IMR-90 (cell line): ENCODE measurements around the gene PEAK3. TPM values are rescaled to one million over a fixed set of nuclear protein-coding genes. Genes with fewer than 3 reads are reported as not detected.

Source experiments
- ATAC-seq: fragments of 200-7000 bp; cut with Tn5 transposase; 2 replicates; pipeline ENCODE4 v1.9.1; 2020; ENCODE audit warnings: low read depth, mild to moderate bottlenecking, moderate library complexity
- BruUV-seq: library from RNA; stranded (reverse); fragments of 400-500 nt; replicated peaks from 2 replicates; lab custom pipeline; 2021; lab: Mats Ljungman, UMichigan
- CTCF ChIA-PET: fragments of 300-600 bp; formaldehyde crosslinking; extraction: SDS; loops from one replicate; lab custom pipeline; 2021; ENCODE audit warnings: antibody characterized with exemption; lab: Yijun Ruan, JAX
- POLR2A ChIA-PET: fragments of 300-600 bp; sonication (Branson Sonifier 250); formaldehyde crosslinking; loops from one replicate; lab custom pipeline; 2022; ENCODE audit warnings: antibody characterized with exemption; ENCODE audit not compliant: unreplicated experiment; lab: Charles Lee
- DNase-seq: peaks from one replicate; pipeline ENCODE4 v3.0.0; 2013
- H2AFZ ChIP-seq: replicated peaks from 2 replicates; pipeline ENCODE3; 2013; ENCODE audit warnings: low read length, mild to moderate bottlenecking; ENCODE audit not compliant: poor library complexity
- H2AK5ac ChIP-seq: 2 replicates; pipeline ENCODE4 v1.6.1; 2013; ENCODE audit warnings: low read depth, low read length, inconsistent platforms
- H2AK9ac ChIP-seq: replicated peaks from 2 replicates; pipeline ENCODE3; 2013; ENCODE audit warnings: mild to moderate bottlenecking, low read depth, low read length, moderate library complexity; ENCODE audit not compliant: poor library complexity
- H2BK120ac ChIP-seq: 2 replicates; pipeline ENCODE4 v1.6.1; 2013; ENCODE audit warnings: low read depth, low read length, inconsistent platforms
- H2BK15ac ChIP-seq: 3 replicates; pipeline ENCODE4 v1.6.1; 2013; ENCODE audit warnings: low read depth, low read length, inconsistent platforms
- H2BK20ac ChIP-seq: 2 replicates; pipeline ENCODE4 v1.6.1; 2013; ENCODE audit warnings: low read depth, mild to moderate bottlenecking, inconsistent platforms, low read length, moderate library complexity
- H2BK5ac ChIP-seq: 2 replicates; pipeline ENCODE4 v1.6.1; 2013; ENCODE audit warnings: mild to moderate bottlenecking, low read depth, low read length, inconsistent platforms; ENCODE audit not compliant: poor library complexity, severe bottlenecking
- H3K14ac ChIP-seq: replicated peaks from 2 replicates; pipeline ENCODE4 v1.6.1; 2013; ENCODE audit warnings: low read depth, low read length, inconsistent platforms
- H3K18ac ChIP-seq: 2 replicates; pipeline ENCODE4 v1.6.1; 2013; ENCODE audit warnings: low read depth, low read length, control low read depth
- H3K23ac ChIP-seq: 2 replicates; pipeline ENCODE4 v1.6.1; 2013; ENCODE audit warnings: low read depth, low read length, inconsistent platforms
- H3K27ac ChIP-seq: 2 replicates; pipeline ENCODE4 v1.5.1; 2013; ENCODE audit warnings: mild to moderate bottlenecking, control low read depth, low read length; ENCODE audit not compliant: insufficient read depth
- H3K27me3 ChIP-seq: 2 replicates; pipeline ENCODE4 v1.6.1; 2013; ENCODE audit warnings: low read length; ENCODE audit not compliant: control insufficient read depth, insufficient read depth
- H3K36me3 ChIP-seq: 2 replicates; pipeline ENCODE4 v1.6.1; 2013; ENCODE audit warnings: low read length, mixed read lengths; ENCODE audit not compliant: control insufficient read depth, insufficient read depth
- H3K4ac ChIP-seq: 2 replicates; pipeline ENCODE4 v1.6.1; 2013; ENCODE audit warnings: low read depth, low read length, inconsistent platforms
- H3K4me1 ChIP-seq: 2 replicates; pipeline ENCODE4 v1.6.1; 2013; ENCODE audit warnings: low read length, mixed read lengths; ENCODE audit not compliant: control insufficient read depth, insufficient read depth
- H3K4me2 ChIP-seq: 2 replicates; pipeline ENCODE4 v1.6.1; 2013; ENCODE audit warnings: low read depth, mild to moderate bottlenecking, control low read depth, low read length, moderate library complexity
- H3K4me3 ChIP-seq: 2 replicates; pipeline ENCODE4 v1.5.1; 2013; ENCODE audit warnings: low read depth, mild to moderate bottlenecking, control low read depth, low read length, moderate library complexity; ENCODE audit not compliant: insufficient read depth
- H3K56ac ChIP-seq: 2 replicates; pipeline ENCODE4 v1.6.1; 2013; ENCODE audit warnings: low read length, inconsistent platforms; ENCODE audit not compliant: insufficient read depth; ENCODE audit errors: extremely low read depth
- H3K79me1 ChIP-seq, 2 experiments: 2 replicates each; pipeline ENCODE4 v1.6.1; 2013; ENCODE audit warnings: low read length in 2 of 2, inconsistent platforms in 1 of 2, low read depth in 1 of 2
- H3K9ac ChIP-seq: 2 replicates; pipeline ENCODE4 v1.6.1; 2013; ENCODE audit warnings: low read depth, low read length, control low read depth
- H3K9me1 ChIP-seq: 2 replicates; pipeline ENCODE4 v1.6.1; 2013; ENCODE audit warnings: low read length, inconsistent platforms; ENCODE audit not compliant: insufficient read depth
- H3K9me3 ChIP-seq: 2 replicates; pipeline ENCODE4 v1.6.1; 2013; ENCODE audit warnings: low read length; ENCODE audit not compliant: control insufficient read depth, insufficient read depth
- H4K20me1 ChIP-seq: 2 replicates; pipeline ENCODE4 v1.6.1; 2013; ENCODE audit warnings: low read length, inconsistent platforms; ENCODE audit not compliant: insufficient read depth
- H4K5ac ChIP-seq: 2 replicates; pipeline ENCODE4 v1.6.1; 2013; ENCODE audit warnings: mild to moderate bottlenecking, low read depth, low read length, control low read depth
- H4K8ac ChIP-seq, 2 experiments: 2 replicates each; pipeline ENCODE4 v1.6.1; 2013; ENCODE audit warnings: low read depth in 2 of 2, low read length in 2 of 2, control low read depth in 1 of 2, inconsistent platforms in 1 of 2
- H4K91ac ChIP-seq: 2 replicates; pipeline ENCODE4 v1.6.1; 2013; ENCODE audit warnings: low read depth, low read length, inconsistent platforms; ENCODE audit not compliant: insufficient read depth
- BHLHE40 ChIP-seq: fragments of 150-350 bp; IDR thresholded peaks from 2 replicates; pipeline ENCODE4 v1.6.1; 2016; ENCODE audit warnings: mild to moderate bottlenecking, low read depth, low read length
- CEBPB ChIP-seq: IDR thresholded peaks from 2 replicates; pipeline ENCODE4 v1.6.1; 2012; ENCODE audit warnings: low read depth, low read length, improper control_type of control experiment
- FOS ChIP-seq: fragments of 150-350 bp; IDR thresholded peaks from 2 replicates; pipeline ENCODE4 v1.6.1; 2016; ENCODE audit warnings: low read depth, low read length
- MAFK ChIP-seq: IDR thresholded peaks from 2 replicates; pipeline ENCODE4 v1.6.1; 2012; ENCODE audit warnings: low read depth, low read length, improper control_type of control experiment
- MAZ ChIP-seq: IDR thresholded peaks from 2 replicates; pipeline ENCODE4 v1.6.1; 2012; ENCODE audit warnings: low read depth, mild to moderate bottlenecking, low read length, improper control_type of control experiment, moderate library complexity, borderline replicate concordance
- MXI1 ChIP-seq: IDR thresholded peaks from 2 replicates; pipeline ENCODE4 v1.6.1; 2012; ENCODE audit warnings: low read depth, mild to moderate bottlenecking, low read length, moderate library complexity, borderline replicate concordance
- NFE2L2 ChIP-seq: fragments of 150-350 bp; IDR thresholded peaks from 2 replicates; pipeline ENCODE4 v1.6.1; 2016; ENCODE audit warnings: low read depth, mild to moderate bottlenecking, low read length
- RAD21 ChIP-seq: IDR thresholded peaks from 2 replicates; pipeline ENCODE4 v1.6.1; 2012; ENCODE audit warnings: low read length, improper control_type of control experiment
- RFX5 ChIP-seq: IDR thresholded peaks from 2 replicates; pipeline ENCODE4 v1.8.0; 2012; ENCODE audit warnings: low read depth, mild to moderate bottlenecking, low read length, moderate library complexity
- WGBS, 2 experiments: methylation state at CpG; one replicate each; pipeline versions ENCODE4 v1.1.5 to v1.1.7; 2013; ENCODE audit warnings: missing lambda C conversion rate in 2 of 2; ENCODE audit not compliant: insufficient read length in 1 of 2; ENCODE audit errors: extremely low coverage in 2 of 2; 5-methylcytosine and 5-hydroxymethylcytosine counted together
- dilution Hi-C: fragments of 300-500 bp; cut with HindIII; formaldehyde crosslinking; loops from one replicate; pipeline ENCODE4 v1.14.3; 2018; ENCODE audit warnings: low sequenced_read_pairs; ENCODE audit not compliant: unreplicated experiment
- in situ Hi-C: fragments of 300-500 bp; cut with MboI; formaldehyde crosslinking; loops from 3 replicates; pipeline ENCODE4 v1.14.3; 2019; ENCODE audit warnings: low sequenced_read_pairs, inconsistent platforms, mixed read lengths
- intact Hi-C: fragments of 100-400 bp; cut with micrococcal nuclease; formaldehyde crosslinking; loops from 2 replicates; pipeline ENCODE4 v1.10.0; 2022
- polyA plus RNA-seq, 3 experiments: library from polyadenylated mRNA; depleted of rRNA; stranded (reverse); fragments of >200 nt; gene quantifications; 2 replicates each; pipeline ENCODE4 v1.2.3, GENCODE V29; 2012; ENCODE audit warnings: low replicate concordance in 1 of 3
- total RNA-seq: library from RNA; depleted of rRNA; stranded (reverse); fragments of >200 nt; gene quantifications from 2 replicates; pipeline ENCODE4 v1.2.3, GENCODE V29; 2012
- TF ChIP-seq, protein P1 (sequence below): conservative IDR thresholded peaks from 2 replicates; pipeline ENCODE4 v1.5.1; 2012; ENCODE audit warnings: mild to moderate bottlenecking, low read depth, low read length, improper control_type of control experiment

Gene PEAK3
- total and polyA plus RNA-seq, 2 of the 4 experiments (the other 2 are of a cell fraction), result under 0.01 to 0.09 TPM

DNA sequence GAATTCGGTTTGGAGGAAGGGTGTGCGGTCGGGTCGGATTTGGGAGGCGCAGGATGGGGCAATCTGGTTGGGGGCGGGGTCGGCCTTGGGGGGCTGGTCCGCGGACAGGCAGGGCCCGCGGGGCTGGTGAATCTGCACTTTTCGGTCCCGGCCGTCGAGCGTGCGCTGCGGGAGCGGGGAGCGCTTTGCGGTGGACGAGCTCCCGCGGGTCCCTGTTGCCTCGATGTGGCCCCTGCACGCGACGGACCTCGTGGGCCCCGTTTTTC lies 11.9 kb downstream of the PEAK3 start:
- H3K4me1 ChIP-seq, result peaks cover 15% of the 10 kb centered on the region
- ATAC-seq, result no peak
- CTCF ChIA-PET, result no interaction called here
- H3K27ac ChIP-seq, result peak overlapping the region; percentile 90
- H3K18ac ChIP-seq, result no peak overlapping the region; the same call in 1 of the 2 replicates
- 0 out of 2 replicates have a peak overlapping the region, but pooled peaks have one; percentile 22 for H3K4me2 ChIP-seq
- no peaks in the 10 kb centered on the region for H3K27me3 ChIP-seq
- H4K5ac ChIP-seq, result no peak overlapping the region
- POLR2A ChIA-PET, result interaction anchor here (1.0 kb wide), 2 partner anchors 11 to 31 kb away, joined by 4 to 5 read pairs; no protein-coding TSS in a partner anchor
- H3K36me3 ChIP-seq, result peaks cover 25% of the 10 kb centered on the region
- peak overlapping the region; percentile 66 for H2AK5ac ChIP-seq
- H3K4me3 ChIP-seq, result peak overlapping the region; percentile 71
- no TSS peak for BruUV-seq
- TF ChIP-seq RFX5, result no peak
- TF ChIP-seq NFE2L2, result no peak
- no peak for TF ChIP-seq MAZ
- TF ChIP-seq, protein P1, sequence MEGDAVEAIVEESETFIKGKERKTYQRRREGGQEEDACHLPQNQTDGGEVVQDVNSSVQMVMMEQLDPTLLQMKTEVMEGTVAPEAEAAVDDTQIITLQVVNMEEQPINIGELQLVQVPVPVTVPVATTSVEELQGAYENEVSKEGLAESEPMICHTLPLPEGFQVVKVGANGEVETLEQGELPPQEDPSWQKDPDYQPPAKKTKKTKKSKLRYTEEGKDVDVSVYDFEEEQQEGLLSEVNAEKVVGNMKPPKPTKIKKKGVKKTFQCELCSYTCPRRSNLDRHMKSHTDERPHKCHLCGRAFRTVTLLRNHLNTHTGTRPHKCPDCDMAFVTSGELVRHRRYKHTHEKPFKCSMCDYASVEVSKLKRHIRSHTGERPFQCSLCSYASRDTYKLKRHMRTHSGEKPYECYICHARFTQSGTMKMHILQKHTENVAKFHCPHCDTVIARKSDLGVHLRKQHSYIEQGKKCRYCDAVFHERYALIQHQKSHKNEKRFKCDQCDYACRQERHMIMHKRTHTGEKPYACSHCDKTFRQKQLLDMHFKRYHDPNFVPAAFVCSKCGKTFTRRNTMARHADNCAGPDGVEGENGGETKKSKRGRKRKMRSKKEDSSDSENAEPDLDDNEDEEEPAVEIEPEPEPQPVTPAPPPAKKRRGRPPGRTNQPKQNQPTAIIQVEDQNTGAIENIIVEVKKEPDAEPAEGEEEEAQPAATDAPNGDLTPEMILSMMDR, result no peak
- TF ChIP-seq RAD21, result no peak
- TF ChIP-seq FOS, result no peak
- TF ChIP-seq MAFK, result no peak
- TF ChIP-seq BHLHE40, result no peak
- no peak for TF ChIP-seq MXI1
- TF ChIP-seq CEBPB, result no peak
- no peak for DNase-seq
- H2BK20ac ChIP-seq, result no peak overlapping the region
- peak overlapping the region; percentile 92 for H3K14ac ChIP-seq
- H3K9ac ChIP-seq, result peak overlapping the region; percentile 96
- intact Hi-C loops (loop anchor here (5.0 kb wide), 1 partner anchor 113 kb away; no protein-coding TSS in a partner anchor), dilution Hi-C loops (no loop called here), in situ Hi-C loops (loop anchor here (10.0 kb wide), 1 partner anchor 345 kb away; no protein-coding TSS in a partner anchor)
- peak overlapping the region; percentile 89 for H3K4ac ChIP-seq
- H4K20me1 ChIP-seq, result peaks cover 58% of the 10 kb centered on the region
- H3K23ac ChIP-seq, result peak overlapping the region; percentile 75
- no peaks in the 10 kb centered on the region for H3K9me3 ChIP-seq
- H2BK120ac ChIP-seq, result no peak overlapping the region
- no peak overlapping the region for H2AFZ ChIP-seq
- peak overlapping the region in 1 of 2 experiments; percentile 5; a peak in 2 of 4 replicates for H4K8ac ChIP-seq
- H2AK9ac ChIP-seq, result peak overlapping the region; percentile 95
- H3K9me1 ChIP-seq, result no peaks in the 10 kb centered on the region; the same call in 1 of the 2 replicates
- peaks cover 7 to 40% of the 10 kb centered on the region in 2 experiments for H3K79me1 ChIP-seq
- H2BK5ac ChIP-seq, result peak overlapping the region; percentile 67
- H2BK15ac ChIP-seq, result no peak overlapping the region
- H3K56ac ChIP-seq, result peak overlapping the region; percentile 41
- WGBS, 2 experiments, result 0% methylated on average over 27 of the region's 30 CpGs; no CpG with 5 or more reads in 1 of the 2 experiments
- H4K91ac ChIP-seq, result peak overlapping the region; percentile 44
